GM10248 (cell line): ENCODE measurements around the gene ARHGEF40.

Source experiments
- CTCF ChIA-PET: fragments of 300-600 bp; sonication (Branson Sonifier 250); formaldehyde crosslinking; extraction: SDS; loops from one replicate; lab custom pipeline; 2021; ENCODE audit warnings: antibody characterized with exemption; lab: Yijun Ruan, JAX
- POLR2A ChIA-PET: fragments of 350-650 bp; sonication (Branson Sonifier 250); formaldehyde crosslinking; extraction: SDS; loops from one replicate; lab custom pipeline; 2020; ENCODE audit warnings: antibody characterized with exemption; lab: Yijun Ruan, JAX
- DNase-seq: peaks from one replicate; pipeline ENCODE4 v3.0.0; 2012; ENCODE audit errors: extremely low spot score
- TF ChIP-seq, protein P1 (sequence below): IDR thresholded peaks from 2 replicates; pipeline ENCODE4 v1.5.1; 2012; ENCODE audit warnings: mild to moderate bottlenecking, low read depth; ENCODE audit errors: extremely low read depth, missing control alignments, control extremely low read depth

ARHGEF40 gene

DNA sequence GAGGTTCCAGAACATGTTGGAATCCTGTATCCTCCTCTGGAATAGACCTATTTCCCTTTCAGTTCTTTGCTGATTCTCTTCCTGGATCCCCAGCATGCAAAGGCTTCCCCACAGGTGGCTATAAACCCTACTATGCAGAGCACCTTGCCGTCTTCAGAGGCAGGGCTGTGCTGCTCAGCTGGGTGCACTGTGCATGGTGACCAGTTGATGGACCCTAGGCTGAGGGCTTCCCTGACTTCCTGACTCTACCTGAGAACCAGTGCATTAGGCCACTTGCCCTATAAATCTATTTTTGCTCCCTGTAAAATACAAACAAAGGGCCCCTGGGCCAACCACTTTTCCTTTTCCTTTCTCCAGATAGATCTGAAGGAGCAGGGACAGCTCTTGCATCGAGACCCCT lies 14.3 kb downstream of the ARHGEF40 start:
- DNase-seq: no peak
- CTCF ChIA-PET: interaction anchor here (0.7 to 8.1 kb wide), 5 partner anchors 9 to 69 kb away, joined by 3 to 64 read pairs (median 17); no protein-coding TSS in a partner anchor
- POLR2A ChIA-PET: no interaction called here
- TF ChIP-seq, protein P1, sequence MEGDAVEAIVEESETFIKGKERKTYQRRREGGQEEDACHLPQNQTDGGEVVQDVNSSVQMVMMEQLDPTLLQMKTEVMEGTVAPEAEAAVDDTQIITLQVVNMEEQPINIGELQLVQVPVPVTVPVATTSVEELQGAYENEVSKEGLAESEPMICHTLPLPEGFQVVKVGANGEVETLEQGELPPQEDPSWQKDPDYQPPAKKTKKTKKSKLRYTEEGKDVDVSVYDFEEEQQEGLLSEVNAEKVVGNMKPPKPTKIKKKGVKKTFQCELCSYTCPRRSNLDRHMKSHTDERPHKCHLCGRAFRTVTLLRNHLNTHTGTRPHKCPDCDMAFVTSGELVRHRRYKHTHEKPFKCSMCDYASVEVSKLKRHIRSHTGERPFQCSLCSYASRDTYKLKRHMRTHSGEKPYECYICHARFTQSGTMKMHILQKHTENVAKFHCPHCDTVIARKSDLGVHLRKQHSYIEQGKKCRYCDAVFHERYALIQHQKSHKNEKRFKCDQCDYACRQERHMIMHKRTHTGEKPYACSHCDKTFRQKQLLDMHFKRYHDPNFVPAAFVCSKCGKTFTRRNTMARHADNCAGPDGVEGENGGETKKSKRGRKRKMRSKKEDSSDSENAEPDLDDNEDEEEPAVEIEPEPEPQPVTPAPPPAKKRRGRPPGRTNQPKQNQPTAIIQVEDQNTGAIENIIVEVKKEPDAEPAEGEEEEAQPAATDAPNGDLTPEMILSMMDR: no peak

DNA sequence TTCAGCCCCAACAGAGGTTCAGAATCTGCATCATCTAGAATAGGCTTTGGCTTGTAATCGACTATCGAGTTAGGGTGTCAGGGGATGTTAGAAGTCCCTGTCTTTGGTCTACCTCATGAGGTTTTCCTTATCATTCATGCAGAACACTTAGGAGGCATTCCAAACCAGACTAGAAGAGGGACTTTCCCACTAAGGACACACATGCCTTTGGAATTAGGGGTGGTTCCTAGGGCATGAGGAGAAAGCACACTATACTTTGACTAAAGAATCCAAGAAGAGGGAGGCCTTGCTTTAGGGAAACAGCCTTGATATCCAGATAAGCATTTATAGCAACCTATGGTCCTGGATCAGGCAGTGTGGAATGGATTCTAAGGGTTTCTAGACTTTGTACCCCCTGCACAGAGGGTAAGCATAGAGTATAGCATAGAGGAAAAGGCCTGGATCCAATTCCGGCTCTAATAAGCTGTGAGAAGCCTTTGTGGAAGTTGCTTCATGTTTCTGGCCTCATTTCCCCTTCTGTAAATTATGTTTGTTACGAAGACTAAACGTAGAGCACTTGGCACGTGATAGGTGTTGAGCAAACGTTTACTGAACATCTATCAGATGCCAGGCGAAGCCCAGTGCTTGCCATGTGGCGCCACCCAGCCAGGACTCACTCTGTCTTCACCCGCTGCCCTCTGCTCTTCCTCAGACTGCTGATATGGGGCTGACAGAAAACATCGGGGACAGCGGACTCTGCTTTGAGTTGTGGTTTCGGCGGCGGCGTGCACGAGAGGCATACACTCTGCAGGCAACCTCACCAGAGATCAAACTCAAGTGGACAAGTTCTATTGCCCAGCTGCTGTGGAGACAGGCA lies 15.1 kb downstream of the ARHGEF40 start:
- TF ChIP-seq, protein P1: no peak
- POLR2A ChIA-PET: no interaction called here
- CTCF ChIA-PET: interaction anchor here (0.8 to 5.7 kb wide), 6 partner anchors 17 to 70 kb away, joined by 3 to 62 read pairs (median 16); partner anchors contain the start of gene TMEM253
- no peak for DNase-seq

DNA sequence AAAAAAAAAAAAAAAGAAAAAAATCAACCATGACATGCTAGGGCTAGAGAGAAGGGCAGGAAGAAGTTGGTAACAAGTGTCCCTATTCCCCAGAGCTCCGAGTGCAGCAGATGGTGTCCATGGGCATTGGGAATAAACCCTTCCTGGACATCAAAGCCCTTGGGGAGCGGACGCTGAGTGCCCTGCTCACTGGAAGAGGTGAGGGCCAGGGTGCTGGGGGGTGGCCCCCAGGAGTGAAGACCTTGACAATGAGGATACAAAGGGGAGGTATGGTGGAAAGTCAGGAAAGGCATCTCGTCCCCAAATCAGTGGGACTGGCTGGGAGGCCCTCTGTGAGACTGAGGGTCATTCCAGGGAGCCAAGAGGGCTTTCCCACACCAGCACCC lies 16.8 kb downstream of the ARHGEF40 start:
- ChIA-PET CTCF (interaction anchor here (1.1 to 5.7 kb wide), 8 partner anchors 10 to 89 kb away, joined by 3 to 62 read pairs (median 6); partner anchors contain the start of genes ARHGEF40 and TMEM253), POLR2A (no interaction called here)
- TF ChIP-seq, protein P1: no peak

DNA sequence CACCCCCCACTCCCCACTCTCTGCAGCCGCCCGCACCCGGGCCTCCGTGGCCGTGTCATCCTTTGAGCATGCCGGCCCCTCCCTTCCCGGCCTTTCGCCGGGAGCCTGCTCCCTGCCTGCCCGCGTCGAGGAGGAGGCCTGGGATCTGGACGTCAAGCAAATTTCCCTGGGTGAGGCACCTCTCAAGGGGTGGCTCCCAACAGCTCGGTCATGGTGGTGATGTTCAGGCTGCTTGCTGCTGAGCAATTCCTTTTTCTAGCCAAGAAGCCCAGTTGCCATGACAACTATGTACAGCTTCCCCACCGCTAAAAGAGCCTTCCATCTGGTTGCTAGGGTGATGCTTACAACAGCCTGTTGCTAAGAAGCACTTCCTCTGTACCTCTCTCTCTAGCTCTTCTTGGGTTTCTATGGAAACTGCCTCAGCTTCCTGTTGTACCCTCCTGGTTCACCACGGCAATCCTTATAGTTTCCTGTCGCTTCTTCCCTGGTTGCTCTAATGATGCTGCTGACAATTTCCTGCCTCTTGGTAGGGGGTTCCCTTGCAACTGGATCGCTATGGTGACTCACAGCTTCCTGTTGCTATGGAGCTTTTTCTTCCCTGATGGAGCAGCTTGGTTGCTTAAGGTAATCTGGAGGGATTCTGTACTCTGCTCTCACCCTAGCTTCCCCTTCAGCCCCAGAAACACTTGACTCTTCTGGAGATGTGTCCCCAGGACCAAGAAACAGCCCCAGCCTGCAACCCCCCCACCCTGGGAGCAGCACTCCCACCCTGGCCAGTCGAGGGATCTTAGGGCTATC lies 17.4 kb downstream of the ARHGEF40 start:
- ChIA-PET POLR2A (no interaction called here), CTCF (interaction anchor here (1.1 to 5.7 kb wide), 8 partner anchors 10 to 90 kb away, joined by 3 to 62 read pairs (median 6); partner anchors contain the start of genes ARHGEF40 and TMEM253)
- TF ChIP-seq, protein P1: no peak
- DNase-seq: no peak

More for the DNA sequence above, 16.8 kb downstream of the ARHGEF40 start:
- DNase-seq: no peak

DNA sequence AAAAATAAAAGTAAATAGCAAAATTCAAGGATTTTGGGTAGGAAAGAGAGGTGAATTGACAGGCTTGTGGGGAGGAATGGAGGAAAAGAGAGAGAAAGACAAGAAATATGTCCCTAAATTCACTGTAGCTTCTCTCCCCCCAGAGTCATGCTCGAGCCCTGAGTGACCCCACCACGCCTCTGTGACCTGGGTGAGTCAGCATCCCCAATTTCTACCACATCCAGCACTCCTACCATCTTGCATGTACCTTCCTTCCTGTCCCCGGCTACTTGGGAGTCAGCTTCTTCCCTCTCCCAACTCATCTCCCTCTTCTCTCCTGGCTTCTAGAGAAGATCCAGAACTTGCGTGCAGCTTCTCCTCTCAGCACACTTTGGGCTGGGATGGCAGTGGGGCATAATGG lies 18.6 kb downstream of the ARHGEF40 start:
- CTCF ChIA-PET: interaction anchor here (0.8 to 5.7 kb wide), 9 partner anchors 10 to 468 kb away, joined by 3 to 62 read pairs (median 7); partner anchors contain the start of genes ARHGEF40 and TMEM253
- no peak for DNase-seq
- TF ChIP-seq, protein P1: no peak
- POLR2A ChIA-PET: no interaction called here

DNA sequence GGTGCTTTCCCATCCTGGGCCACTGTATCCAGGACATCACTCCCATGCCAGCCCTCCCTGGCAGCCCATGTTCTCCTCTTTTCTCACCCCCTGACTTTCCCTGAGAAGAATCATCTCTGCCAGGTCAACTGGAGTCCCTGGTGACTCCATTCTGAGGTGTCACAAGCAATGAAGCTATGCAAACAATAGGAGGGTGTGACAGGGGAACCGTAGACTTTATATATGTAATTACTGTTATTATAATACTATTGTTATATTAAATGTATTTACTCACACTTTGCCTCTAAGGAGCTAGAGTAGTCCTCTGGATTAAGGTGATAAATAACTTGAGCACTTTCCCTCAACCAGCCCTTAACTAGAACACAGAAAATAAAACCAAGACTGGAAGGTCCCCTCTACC lies 19.2 kb downstream of the ARHGEF40 start:
- POLR2A ChIA-PET: no interaction called here
- CTCF ChIA-PET: interaction anchor here (0.8 to 5.7 kb wide), 9 partner anchors 10 to 468 kb away, joined by 3 to 62 read pairs (median 7); partner anchors contain the start of genes ARHGEF40 and TMEM253
- DNase-seq: no peak
- TF ChIP-seq, protein P1: no peak
